HepG2 (cell line): ENCODE measurements around the gene EZH1. TPM values are rescaled to one million over a fixed set of nuclear protein-coding genes. Genes with fewer than 3 reads are reported as not detected.

Source experiments
- AFF4 ChIP-seq: sonication (generic); formaldehyde crosslinking; IDR thresholded peaks from 2 replicates; pipeline ENCODE4 v1.4.0; 2020; ENCODE audit warnings: missing genetic modification reagents
- ARNT ChIP-seq: fragments of 450-650 bp; IDR thresholded peaks from 2 replicates; pipeline ENCODE4 v1.6.1; 2017
- CHD4 ChIP-seq: fragments of 200-600 bp; sonication (generic); IDR thresholded peaks from 2 replicates; pipeline ENCODE4 v1.7.0; 2017; ENCODE audit warnings: mild to moderate bottlenecking, low read length, borderline replicate concordance
- DDIT3 ChIP-seq: sonication (generic); formaldehyde crosslinking; IDR thresholded peaks from 2 replicates; pipeline ENCODE4 v1.4.0; 2020; ENCODE audit warnings: mild to moderate bottlenecking, missing genetic modification reagents
- DR1 ChIP-seq: sonication (generic); formaldehyde crosslinking; IDR thresholded peaks from 2 replicates; pipeline ENCODE4 v1.8.0; 2021; ENCODE audit warnings: mild to moderate bottlenecking, missing genetic modification reagents, inconsistent platforms
- HOXA3 ChIP-seq: sonication (generic); formaldehyde crosslinking; IDR thresholded peaks from 2 replicates; pipeline ENCODE4 v1.5.0; 2020; ENCODE audit warnings: missing genetic modification reagents
- HOXA5 ChIP-seq: sonication (generic); formaldehyde crosslinking; IDR thresholded peaks from 2 replicates; pipeline ENCODE4 v1.4.0; 2020; ENCODE audit warnings: missing genetic modification reagents
- KLF6 ChIP-seq: IDR thresholded peaks from 2 replicates; pipeline ENCODE4 v1.8.0; 2016; ENCODE audit warnings: missing biosample characterization, missing genetic modification reagents
- LRRFIP1 ChIP-seq: sonication (generic); formaldehyde crosslinking; conservative IDR thresholded peaks from 2 replicates; pipeline ENCODE4 v1.4.0; 2020; ENCODE audit warnings: missing genetic modification reagents
- MXD3 ChIP-seq: IDR thresholded peaks from 2 replicates; pipeline ENCODE4 v1.6.1; 2016; ENCODE audit warnings: mild to moderate bottlenecking, missing biosample characterization, missing genetic modification reagents
- NFRKB ChIP-seq: fragments of 450-650 bp; IDR thresholded peaks from 2 replicates; pipeline ENCODE4 v1.6.1; 2017
- PAXIP1 ChIP-seq: sonication (generic); formaldehyde crosslinking; conservative IDR thresholded peaks from 2 replicates; pipeline ENCODE4 v1.4.0; 2020; ENCODE audit warnings: mild to moderate bottlenecking, missing genetic modification reagents, moderate library complexity
- RFX1 ChIP-seq: fragments of 450-650 bp; IDR thresholded peaks from 2 replicates; pipeline ENCODE4 v1.6.1; 2017
- RNF2 ChIP-seq: fragments of 450-650 bp; conservative IDR thresholded peaks from 2 replicates; pipeline ENCODE4 v1.6.1; 2016; ENCODE audit warnings: low read depth
- SMARCC2 ChIP-seq: fragments of 450-650 bp; IDR thresholded peaks from 2 replicates; pipeline ENCODE4 v1.6.1; 2017; ENCODE audit warnings: antibody characterized with exemption, mild to moderate bottlenecking
- SNAPC5 ChIP-seq: sonication (generic); formaldehyde crosslinking; IDR thresholded peaks from 2 replicates; pipeline ENCODE4 v1.8.1; 2023; ENCODE audit warnings: mild to moderate bottlenecking, missing genetic modification reagents, borderline replicate concordance
- SRSF4 ChIP-seq: fragments of 200-400 bp; formaldehyde crosslinking; IDR thresholded peaks from one replicate; pipeline ENCODE4 v1.6.1; 2018; ENCODE audit warnings: mild to moderate bottlenecking, low read depth, low read length, moderate library complexity; ENCODE audit not compliant: poor library complexity, severe bottlenecking
- TOE1 ChIP-seq: sonication (generic); formaldehyde crosslinking; IDR thresholded peaks from 2 replicates; pipeline ENCODE4 v1.4.0; 2020; ENCODE audit warnings: mild to moderate bottlenecking, missing genetic modification reagents
- ZBTB1 ChIP-seq: sonication (generic); formaldehyde crosslinking; IDR thresholded peaks from 2 replicates; pipeline ENCODE4 v1.4.0; 2020; ENCODE audit warnings: missing genetic modification reagents, borderline replicate concordance
- ZNF207 ChIP-seq: fragments of 450-650 bp; IDR thresholded peaks from 2 replicates; pipeline ENCODE4 v1.6.1; 2016; ENCODE audit warnings: antibody characterized with exemption, borderline replicate concordance
- ZNF562 ChIP-seq: sonication (generic); formaldehyde crosslinking; IDR thresholded peaks from 2 replicates; pipeline ENCODE4 v1.8.0; 2022; ENCODE audit warnings: missing genetic modification reagents, borderline replicate concordance
- ZNF792 ChIP-seq: IDR thresholded peaks from 2 replicates; pipeline ENCODE4 v1.6.1; 2016
- polyA plus RNA-seq, 8 experiments: library from polyadenylated mRNA; depleted of rRNA in 3 of 8; stranded (reverse) in 7 of 8; unstranded in 1 of 8; fragments of >200 nt; fragmentation: Illumina TruSeq in 4 of 8; extraction: Trizol in 4 of 8; gene quantifications; 2 replicates each; pipeline versions ENCODE4 v1.2.1 to v1.2.3, GENCODE V29; 2011 to 2016; ENCODE audit warnings: low read depth in 4 of 8, missing spikeins in 1 of 8, mixed read lengths in 1 of 8; ENCODE audit not compliant: insufficient read depth in 1 of 8
- total RNA-seq, 5 experiments: library from RNA; depleted of rRNA; stranded (reverse); fragments of >200 nt; fragmentation: Illumina TruSeq; extraction: Trizol; gene quantifications; 2 replicates each; pipeline ENCODE4 v1.2.3, GENCODE V29; 2016; ENCODE audit warnings: low read depth in 1 of 5

The EZH1 gene
- total and polyA plus RNA-seq, 2 of the 13 experiments (the other 11 are each of a cell fraction or from before 2014, with no cell fraction given) = 11.6 to 24.0 TPM

GRCh38 chr17:42775534-42776098 is 30.8 kb upstream of the EZH1 start (continued):
- TF ChIP-seq MXD3 (CRISPR knock-in tag) (no peak), NFRKB (no peak), SNAPC5 (CRISPR knock-in tag) (no peak), SRSF4 (no peak), HOXA5 (CRISPR knock-in tag) (no peak), CHD4 (no peak), HOXA3 (CRISPR knock-in tag) (no peak), SMARCC2 (no peak), RFX1 (no peak), DDIT3 (CRISPR knock-in tag) (no peak), ZNF207 (no peak), RNF2 (no peak), ARNT (no peak), TOE1 (CRISPR knock-in tag) (no peak), DR1 (no peak), AFF4 (no peak), ZBTB1 (CRISPR knock-in tag) (no peak), PAXIP1 (CRISPR knock-in tag) (0 out of 2 replicates have a peak, but pooled peaks have one; percentile 17), KLF6 (CRISPR knock-in tag) (no peak), ZNF792 (no peak), LRRFIP1 (no peak), ZNF562 (no peak)
